ENCODE results near the gene PLEKHG5. TPM values are rescaled to one million over a fixed set of nuclear protein-coding genes. Genes with fewer than 3 reads are reported as not detected.
"Not testable (repeated sequence)": the region's sequence is repeated elsewhere in the genome, so short reads cannot be mapped to it uniquely, and the experiment has no call there.

Gene PLEKHG5
- polyA plus RNA-seq, 3 donors: 16.3 to 25.1 (median 19.6) TPM

GRCh38 chr1:6496890-6497214 is 5.4 kb upstream of the PLEKHG5 start:
- no peak for DNase-seq

GRCh38 chr1:6496365-6496721 is 4.9 kb upstream of the PLEKHG5 start:
- DNase-seq: no peak

GRCh38 chr1:6495540-6496364 is 4.3 kb upstream of the PLEKHG5 start:
- no peak for DNase-seq

- DNase-seq: no peak
Measured at GRCh38 chr1:6495041-6495441, 3.6 kb upstream of the PLEKHG5 start.

- no peak for DNase-seq
Measured at GRCh38 chr1:6494627-6495026, 3.2 kb upstream of the PLEKHG5 start.

GRCh38 chr1:6493834-6494223 is 2.4 kb upstream of the PLEKHG5 start:
- DNase-seq: not testable (repeated sequence)

- no peak for DNase-seq
Measured at GRCh38 chr1:6491966-6492365, 499 bp upstream of the PLEKHG5 start.

GRCh38 chr1:6491081-6491449 is 402 bp downstream of the PLEKHG5 start:
- no peak for DNase-seq

- peak; percentile 80 for DNase-seq
Measured at GRCh38 chr1:6490181-6491080, 1.0 kb downstream of the PLEKHG5 start.

- DNase-seq: peak; percentile 65
Measured at GRCh38 chr1:6489799-6490180, 1.7 kb downstream of the PLEKHG5 start.

GRCh38 chr1:6489383-6489765 is 2.1 kb downstream of the PLEKHG5 start:
- DNase-seq: no peak

GRCh38 chr1:6488602-6489382 is 2.7 kb downstream of the PLEKHG5 start:
- DNase-seq: no peak

GRCh38 chr1:6487804-6488484 is 3.5 kb downstream of the PLEKHG5 start:
- DNase-seq: no peak

GRCh38 chr1:6486433-6487011 is 4.9 kb downstream of the PLEKHG5 start:
- DNase-seq: peak; percentile 89

- DNase-seq: no peak
Measured at GRCh38 chr1:6485168-6486101, 6.0 kb downstream of the PLEKHG5 start.

GRCh38 chr1:6484826-6485167 is 6.7 kb downstream of the PLEKHG5 start:
- no peak for DNase-seq

- no peak for DNase-seq
Measured at GRCh38 chr1:6483761-6484117, 7.7 kb downstream of the PLEKHG5 start.

GRCh38 chr1:6483017-6483760 is 8.3 kb downstream of the PLEKHG5 start:
- no peak for DNase-seq

- no peak for DNase-seq
Measured at GRCh38 chr1:6481820-6482219, 9.6 kb downstream of the PLEKHG5 start.
